HG02970 (cell line): ENCODE data around the gene VPS16.

Source experiments
- ATAC-seq: cut with Tn5 transposase; IDR thresholded peaks from one replicate; pipeline ENCODE4 v1.9.1; 2021; ENCODE audit warnings: mild to moderate bottlenecking, moderate library complexity, moderate number of reproducible peaks; ENCODE audit not compliant: unreplicated experiment, low FRiP score

Gene VPS16

GRCh38 chr20:2867081-2867864 lies 26.7 kb downstream of the VPS16 start:
- ATAC-seq: no peak

GRCh38 chr20:2869381-2869780 lies 28.8 kb downstream of the VPS16 start:
- ATAC-seq: no peak

DNA sequence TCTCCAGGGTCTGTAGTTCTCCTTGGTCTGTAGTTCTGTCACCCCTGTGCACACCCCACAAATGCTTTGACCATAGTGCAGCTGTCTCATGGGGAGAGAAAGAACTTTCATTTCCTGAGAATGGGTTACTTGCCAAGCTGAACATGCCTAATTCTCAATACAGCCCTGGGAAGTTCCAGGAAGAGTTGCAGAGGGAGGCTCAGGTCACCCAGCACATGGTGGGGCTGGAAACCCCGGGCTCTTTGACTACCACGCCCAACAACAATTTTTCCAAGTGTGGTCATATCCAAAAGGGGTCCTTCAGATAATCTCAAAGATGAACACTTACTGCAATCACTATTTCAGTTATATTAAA lies 30.5 kb downstream of the VPS16 start:
- ATAC-seq: no peak

- ATAC-seq: no peak
Observed at GRCh38 chr20:2871661-2872458, 31.3 kb downstream of the VPS16 start.

DNA sequence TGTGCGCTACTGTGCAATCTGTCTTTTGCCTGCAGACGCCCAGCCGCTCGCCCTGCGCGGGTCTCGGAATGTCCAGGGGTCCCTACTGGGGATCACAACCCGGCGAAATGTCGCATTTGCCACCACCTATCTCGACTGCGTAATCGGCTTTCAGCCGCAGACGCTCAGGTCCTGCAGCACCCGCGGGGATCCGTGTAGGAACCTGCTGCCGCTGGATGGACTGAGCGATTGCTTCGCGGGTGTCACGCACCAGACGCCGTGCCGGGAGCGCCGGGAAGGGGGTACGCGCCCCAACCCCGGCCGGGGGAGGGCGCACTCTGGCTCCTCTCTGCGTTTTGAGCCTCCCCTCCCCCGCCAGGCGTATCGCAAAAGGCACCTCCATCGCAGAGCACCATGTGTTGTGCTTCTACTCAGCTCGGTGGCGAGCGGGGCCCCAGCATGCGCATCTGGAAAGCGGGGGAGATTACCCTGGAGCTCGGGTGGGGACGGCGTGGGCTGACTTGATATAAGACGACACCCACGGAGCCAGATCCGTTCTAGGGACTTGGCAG lies 32.0 kb downstream of the VPS16 start:
- no peak for ATAC-seq

GRCh38 chr20:2873010-2873746 lies 32.6 kb downstream of the VPS16 start, which contains the start of gene PTPRA:
TSS of gene PTPRA (plus strand) at chr20:2873481. CDS start at chr20:2964278, 90,797 bp downstream.
- peak; percentile 89 for ATAC-seq

GRCh38 chr20:2873747-2874041 lies 33.1 kb downstream of the VPS16 start:
- no peak for ATAC-seq

- no peak for ATAC-seq
Observed at GRCh38 chr20:2874456-2874855, 33.9 kb downstream of the VPS16 start.

GRCh38 chr20:2875690-2876203 lies 35.2 kb downstream of the VPS16 start:
- ATAC-seq: no peak

GRCh38 chr20:2878515-2878914 lies 38.0 kb downstream of the VPS16 start:
- ATAC-seq: no peak

GRCh38 chr20:2879146-2879545 lies 38.6 kb downstream of the VPS16 start:
- no peak for ATAC-seq

GRCh38 chr20:2880650-2881049 lies 40.1 kb downstream of the VPS16 start:
- ATAC-seq: no peak

GRCh38 chr20:2883726-2884637 lies 43.4 kb downstream of the VPS16 start:
- no peak for ATAC-seq

DNA sequence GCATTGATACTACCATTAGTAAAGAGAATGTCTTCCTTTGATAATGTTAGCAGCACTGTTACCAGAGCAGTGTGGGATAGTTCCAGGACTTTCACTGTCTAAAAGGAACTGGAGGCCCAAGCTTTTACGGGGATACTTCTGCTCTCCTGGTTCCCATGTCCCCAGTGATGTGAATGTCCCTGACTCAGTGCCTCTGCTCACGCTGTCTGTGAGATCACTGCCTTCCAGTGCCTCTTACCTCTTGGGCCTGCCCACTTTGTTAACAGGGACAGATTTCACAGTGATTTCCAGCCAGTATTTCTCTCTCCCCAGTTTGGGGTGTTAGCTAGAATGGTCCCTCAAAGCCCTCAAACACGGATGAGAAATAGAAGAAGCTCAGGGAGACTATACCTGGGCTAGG lies 47.2 kb downstream of the VPS16 start:
- ATAC-seq: no peak

- ATAC-seq: no peak
Observed at GRCh38 chr20:2888224-2888955, 47.8 kb downstream of the VPS16 start.

DNA sequence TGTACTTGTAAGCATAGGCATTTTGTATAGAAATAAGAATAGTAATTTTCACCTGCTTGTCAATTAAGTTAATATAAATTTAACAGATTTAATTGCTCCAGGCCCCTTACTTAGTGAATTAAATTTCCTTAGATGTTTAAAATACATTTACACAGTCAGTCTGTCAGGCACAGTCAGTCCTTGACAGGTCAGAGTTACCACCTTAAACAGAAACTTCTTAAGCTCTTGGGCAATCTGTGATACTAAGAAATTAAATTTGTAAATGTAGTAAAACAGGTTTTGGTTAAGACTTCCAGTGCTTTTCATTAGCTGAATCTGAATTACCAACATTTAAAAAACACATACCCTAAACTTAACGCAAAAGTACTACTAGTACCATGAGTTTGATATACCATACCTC lies 48.7 kb downstream of the VPS16 start:
- no peak for ATAC-seq

GRCh38 chr20:2889797-2890196 lies 49.3 kb downstream of the VPS16 start:
- ATAC-seq: no peak

DNA sequence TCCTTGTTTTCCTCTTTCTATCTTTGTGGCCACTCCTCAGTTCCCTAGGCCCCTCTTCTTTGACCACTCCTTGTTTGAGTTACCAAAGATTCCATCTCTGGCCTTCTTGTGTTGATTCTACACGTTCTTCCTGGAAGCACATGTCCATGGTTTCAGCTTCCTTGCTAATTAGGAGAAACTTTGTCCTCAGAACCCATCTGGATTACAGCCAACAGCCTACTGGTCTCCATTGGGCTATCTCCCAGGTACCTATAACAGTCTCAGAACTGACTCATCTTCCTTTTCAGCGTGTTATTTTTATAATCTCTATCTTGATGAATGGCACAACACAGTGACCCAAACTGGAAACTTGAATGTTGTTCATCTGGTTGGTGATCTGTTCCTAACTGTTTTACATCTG lies 50.2 kb downstream of the VPS16 start:
- no peak for ATAC-seq

- no peak for ATAC-seq
Observed at GRCh38 chr20:2891343-2891742, 50.8 kb downstream of the VPS16 start.
